Activated B cell treated with CpG ODN at 0.5 μM for 24 hours (primary cell): ENCODE results near the gene ZNF679. TPM values are rescaled to one million over a fixed set of nuclear protein-coding genes. Genes with fewer than 3 reads are reported as not detected.
"Not testable (repeated sequence)": the region's sequence is repeated elsewhere in the genome, so short reads cannot be mapped to it uniquely, and the experiment has no call there.

Experiments used
- ATAC-seq: fragments of 200-7000 bp; cut with Tn5 transposase; one replicate; pipeline ENCODE4 v1.10.0; 2021; ENCODE audit warnings: low read depth, mild to moderate bottlenecking, moderate library complexity
- CTCF ChIA-PET: fragments of 350-600 bp; sonication (Branson Sonifier 250); formaldehyde crosslinking; loops from one replicate; lab custom pipeline; 2021; ENCODE audit warnings: antibody characterized with exemption; lab: Charles Lee
- POLR2A ChIA-PET: fragments of 350-600 bp; sonication (Branson Sonifier 250); formaldehyde crosslinking; loops from one replicate; lab custom pipeline; 2021; ENCODE audit warnings: antibody characterized with exemption; lab: Charles Lee
- DNase-seq: peaks from one replicate; pipeline ENCODE4 v3.0.0; 2022
- H3K27ac Mint-ChIP-seq: one replicate; pipeline ENCODE4 v1.8.0; 2020; ENCODE audit warnings: mixed read lengths
- H3K27me3 Mint-ChIP-seq: one replicate; pipeline ENCODE4 v1.8.0; 2021; ENCODE audit warnings: mixed read lengths
- H3K36me3 Mint-ChIP-seq: one replicate; pipeline ENCODE4 v1.8.0; 2021; ENCODE audit warnings: low read depth, mixed read lengths
- H3K4me1 Mint-ChIP-seq: one replicate; pipeline ENCODE4 v1.8.0; 2021; ENCODE audit warnings: mixed read lengths
- H3K4me3 Mint-ChIP-seq: one replicate; pipeline ENCODE4 v1.8.0; 2020; ENCODE audit warnings: mild to moderate bottlenecking, mixed read lengths
- H3K9me3 Mint-ChIP-seq: one replicate; pipeline ENCODE4 v1.8.0; 2020; ENCODE audit warnings: mixed read lengths
- CTCF ChIP-seq: fragments of 200-600 bp; IDR thresholded peaks from one replicate; pipeline ENCODE4 v1.8.0; 2022; ENCODE audit warnings: antibody characterized with exemption, mild to moderate bottlenecking
- intact Hi-C: fragments of 100-400 bp; cut with micrococcal nuclease; formaldehyde crosslinking; loops from one replicate; pipeline ENCODE4 v1.15.1; 2024
- total RNA-seq: library from RNA; stranded (reverse); gene quantifications from 2 replicates; pipeline ENCODE4 v1.2.3, GENCODE V29; 2022

Gene ZNF679
- total RNA-seq, 1 donor from 2014 or later = not detected

- H3K36me3 Mint-ChIP-seq = no peaks in the 10 kb centered on the region
- CTCF ChIA-PET = no interaction called here
- H3K27me3 Mint-ChIP-seq = no peaks in the 10 kb centered on the region
- H3K4me3 Mint-ChIP-seq = no peak overlapping the region
- H3K9me3 Mint-ChIP-seq = no peaks in the 10 kb centered on the region
- ATAC-seq = no peak
- no peaks in the 10 kb centered on the region for H3K4me1 Mint-ChIP-seq
- no peak overlapping the region for H3K27ac Mint-ChIP-seq
- intact Hi-C loops = no loop called here
- DNase-seq = no peak
- no peak for TF ChIP-seq CTCF
- POLR2A ChIA-PET = no interaction called here
Measured at GRCh38 chr7:64294701-64295420, 66.6 kb downstream of the ZNF679 start.

GRCh38 chr7:64297418-64297817 is 69.1 kb downstream of the ZNF679 start:
- DNase-seq, ATAC-seq, CTCF ChIA-PET, POLR2A ChIA-PET, intact Hi-C loops, H3K36me3 Mint-ChIP-seq, H3K4me3 Mint-ChIP-seq, H3K9me3 Mint-ChIP-seq, H3K4me1 Mint-ChIP-seq, H3K27ac Mint-ChIP-seq, H3K27me3 Mint-ChIP-seq: not testable (repeated sequence)

- Mint-ChIP-seq H3K4me1 (peaks cover 19% of the 10 kb centered on the region), H3K27me3 (no peaks in the 10 kb centered on the region), H3K9me3 (no peaks in the 10 kb centered on the region), H3K27ac (no peak overlapping the region), H3K36me3 (no peaks in the 10 kb centered on the region), H3K4me3 (no peak overlapping the region)
- ChIA-PET CTCF (no interaction called here), POLR2A (no interaction called here)
- no peak for TF ChIP-seq CTCF
- ATAC-seq = no peak
- no peak for DNase-seq
- intact Hi-C loops = no loop called here
Measured at GRCh38 chr7:64300641-64301405, 72.5 kb downstream of the ZNF679 start.

- H3K4me3 Mint-ChIP-seq = peak overlapping the region; percentile 94
- DNase-seq (peak; percentile 87), ATAC-seq (peak; percentile 93)
- no peak for TF ChIP-seq CTCF
- H3K9me3 Mint-ChIP-seq = no peaks in the 10 kb centered on the region
- peak overlapping the region; percentile 98 for H3K27ac Mint-ChIP-seq
- ChIA-PET POLR2A (interaction anchor here (0.6 to 4.2 kb wide), 11 partner anchors 10 to 699 kb away, joined by 4 to 108 read pairs (median 5); partner anchors contain the start of genes ERV3-1, ZNF107, ZNF138 and ZNF273), CTCF (interaction anchor here (0.9 to 1.5 kb wide), 3 partner anchors 10 to 255 kb away, joined by 3 to 4 read pairs (median 3); partner anchors contain the start of gene ZNF680)
- H3K27me3 Mint-ChIP-seq = no peaks in the 10 kb centered on the region
- intact Hi-C loops = loop anchor here (1.0 to 5.0 kb wide), 11 partner anchors 13 to 1900 kb away; partner anchors contain the start of genes ERV3-1, GUSB, TPST1 and VKORC1L1
- H3K36me3 Mint-ChIP-seq = peaks cover 8% of the 10 kb centered on the region
- peaks cover 40% of the 10 kb centered on the region for H3K4me1 Mint-ChIP-seq
Measured at GRCh38 chr7:64307254-64308015, 79.2 kb downstream of the ZNF679 start.

GRCh38 chr7:64308016-64308270 is 79.7 kb downstream of the ZNF679 start:
- H3K4me1 Mint-ChIP-seq = peaks cover 40% of the 10 kb centered on the region
- intact Hi-C loops = loop anchor here (5.0 kb wide), 3 partner anchors 1564 to 1899 kb away; partner anchors contain the start of genes GUSB, TPST1 and VKORC1L1
- POLR2A ChIA-PET = interaction anchor here (1.4 to 4.2 kb wide), 4 partner anchors 9 to 381 kb away, joined by 5 to 108 read pairs (median 12); partner anchors contain the start of genes ZNF680 and ZNF736
- H3K27ac Mint-ChIP-seq = peak overlapping the region; percentile 98
- CTCF ChIA-PET = interaction anchor here (1.5 kb wide), 1 partner anchor 9 kb away, joined by 3 read pairs; no protein-coding TSS in a partner anchor
- TF ChIP-seq CTCF = no peak
- no peak for ATAC-seq
- H3K4me3 Mint-ChIP-seq = peak overlapping the region; percentile 94
- DNase-seq = no peak
- H3K36me3 Mint-ChIP-seq = peaks cover 8% of the 10 kb centered on the region
- H3K27me3 Mint-ChIP-seq = no peaks in the 10 kb centered on the region
- H3K9me3 Mint-ChIP-seq = no peaks in the 10 kb centered on the region
